Liver (tissue), 9 donors: ENCODE data around the gene WIPI1. TPM values are rescaled to one million over a fixed set of nuclear protein-coding genes. Genes with fewer than 3 reads are reported as not detected.

Source experiments
- DNase-seq: peaks from one replicate; pipeline ENCODE4 v3.0.0-alpha.2; 2017; ENCODE audit warnings: low spot score
- H3K27ac ChIP-seq, 2 donors: one replicate each; pipeline ENCODE4 v1.7.0; 2013; ENCODE audit warnings: inconsistent platforms in 2 of 2, low read length in 2 of 2, control low read depth in 1 of 2, low read depth in 1 of 2, mild to moderate bottlenecking in 1 of 2
- H3K27me3 ChIP-seq, 4 donors: one replicate each; pipeline versions ENCODE4 v1.6.1 to v1.7.0; 2013; ENCODE audit warnings: low read length in 3 of 4, inconsistent platforms in 1 of 4, mild to moderate bottlenecking in 1 of 4, moderate library complexity in 1 of 4; ENCODE audit not compliant: control insufficient read depth in 4 of 4, insufficient read depth in 4 of 4
- H3K36me3 ChIP-seq, 4 donors: one replicate each; pipeline versions ENCODE4 v1.6.1 to v1.7.0; 2013; ENCODE audit warnings: low read length in 3 of 4, mild to moderate bottlenecking in 3 of 4, low read depth in 1 of 4, moderate library complexity in 1 of 4; ENCODE audit not compliant: control insufficient read depth in 4 of 4, insufficient read depth in 3 of 4
- H3K4me1 ChIP-seq, 4 donors: one replicate each; pipeline versions ENCODE4 v1.6.1 to v1.7.0; 2013; ENCODE audit warnings: low read length in 3 of 4, mild to moderate bottlenecking in 3 of 4, moderate library complexity in 1 of 4; ENCODE audit not compliant: control insufficient read depth in 4 of 4, insufficient read depth in 4 of 4
- H3K4me3 ChIP-seq, 3 donors: one replicate each; pipeline versions ENCODE4 v1.6.1 to v1.7.0; 2013; ENCODE audit warnings: low read length in 3 of 3, control low read depth in 1 of 3, low read depth in 1 of 3, mild to moderate bottlenecking in 1 of 3
- H3K9ac ChIP-seq, 2 donors: one replicate each; pipeline ENCODE4 v1.7.0; 2013; ENCODE audit warnings: low read length in 2 of 2, mild to moderate bottlenecking in 2 of 2, moderate library complexity in 2 of 2, control low read depth in 1 of 2, low read depth in 1 of 2
- H3K9me3 ChIP-seq, 4 donors: one replicate each; pipeline versions ENCODE4 v1.6.1 to v1.7.0; 2013; ENCODE audit warnings: low read length in 3 of 4; ENCODE audit not compliant: control insufficient read depth in 4 of 4
- EGR1 ChIP-seq, 2 donors: IDR thresholded peaks; 2 replicates each; pipeline ENCODE4 v1.6.1; 2016 to 2018; ENCODE audit warnings: antibody characterized with exemption in 2 of 2, low read depth in 2 of 2
- FOXA1 ChIP-seq: IDR thresholded peaks from 2 replicates; pipeline ENCODE4 v1.6.1; 2016; ENCODE audit warnings: antibody characterized with exemption
- FOXA2 ChIP-seq: IDR thresholded peaks from 2 replicates; pipeline ENCODE4 v1.6.1; 2016; ENCODE audit warnings: antibody characterized with exemption
- GABPA ChIP-seq, 2 donors: IDR thresholded peaks in 1 of 2; conservative IDR thresholded peaks in 1 of 2; 2 replicates each; pipeline ENCODE4 v1.6.1; 2016; ENCODE audit warnings: antibody characterized with exemption in 2 of 2, mild to moderate bottlenecking in 1 of 2, moderate library complexity in 1 of 2
- HNF4A ChIP-seq, 2 donors: conservative IDR thresholded peaks; 2 replicates each; pipeline ENCODE4 v1.6.1; 2016; ENCODE audit warnings: antibody characterized with exemption in 2 of 2, mild to moderate bottlenecking in 2 of 2
- HNF4G ChIP-seq: IDR thresholded peaks from 2 replicates; pipeline ENCODE4 v1.6.1; 2016; ENCODE audit warnings: antibody characterized with exemption
- JUND ChIP-seq, 2 donors: IDR thresholded peaks; 2 replicates each; pipeline ENCODE4 v1.6.1; 2016; ENCODE audit warnings: antibody characterized with exemption in 2 of 2
- NR2F2 ChIP-seq: IDR thresholded peaks from 2 replicates; pipeline ENCODE4 v1.6.1; 2016; ENCODE audit warnings: antibody characterized with exemption
- RAD21 ChIP-seq, 2 donors: IDR thresholded peaks; 2 replicates each; pipeline ENCODE4 v1.6.1; 2016; ENCODE audit warnings: antibody characterized with exemption in 2 of 2, mild to moderate bottlenecking in 2 of 2
- RXRA ChIP-seq, 2 donors: IDR thresholded peaks; 2 replicates each; pipeline ENCODE4 v1.6.1; 2017 to 2018; ENCODE audit warnings: antibody characterized with exemption in 2 of 2, mild to moderate bottlenecking in 1 of 2
- SP1 ChIP-seq: IDR thresholded peaks from 2 replicates; pipeline ENCODE4 v1.6.1; 2018; ENCODE audit warnings: antibody characterized with exemption, mild to moderate bottlenecking
- TAF1 ChIP-seq: conservative IDR thresholded peaks from 2 replicates; pipeline ENCODE4 v1.6.1; 2016; ENCODE audit warnings: antibody characterized with exemption, mild to moderate bottlenecking
- YY1 ChIP-seq: IDR thresholded peaks from 2 replicates; pipeline ENCODE4 v1.6.1; 2016; ENCODE audit warnings: antibody characterized with exemption, mild to moderate bottlenecking
- WGBS: extraction: QIAGEN DNeasy Blood & Tissue Kit; methylation state at CpG from one replicate; pipeline ENCODE4 v1.1.7; 2013; 5-methylcytosine and 5-hydroxymethylcytosine counted together
- polyA plus RNA-seq, 2 donors: library from polyadenylated mRNA; stranded (reverse) in 1 of 2; unstranded in 1 of 2; fragments of 200-250 nt in 1 of 2; fragments of >200 nt in 1 of 2; fragmentation: Nextera tagmentation in 1 of 2; extraction: Ambion mirVana in 1 of 2; gene quantifications; one replicate each; pipeline versions ENCODE4 v1.2.1 to v1.2.3, GENCODE V29; 2013 to 2015
- total RNA-seq, 2 donors: library from RNA; depleted of rRNA; stranded (reverse); fragments of >200 nt; gene quantifications; one replicate each; pipeline ENCODE4 v1.2.3, GENCODE V29; 2014
- TF ChIP-seq, protein P1 (sequence below): IDR thresholded peaks from 2 replicates; pipeline ENCODE4 v1.6.1; 2016; ENCODE audit warnings: antibody characterized with exemption
- TF ChIP-seq, protein P2 (sequence below): IDR thresholded peaks from 2 replicates; pipeline ENCODE4 v1.6.1; 2016; ENCODE audit warnings: antibody characterized with exemption
- TF ChIP-seq, protein P3 (sequence below): fragments of 150-350 bp; IDR thresholded peaks from 2 replicates; pipeline ENCODE4 v1.5.1; 2017; ENCODE audit warnings: improper control_type of control experiment, low read depth, low read length; ENCODE audit not compliant: missing input control
- TF ChIP-seq, protein P4 (sequence below): IDR thresholded peaks from 2 replicates; pipeline ENCODE4 v1.6.1; 2016; ENCODE audit warnings: antibody characterized with exemption, mild to moderate bottlenecking
- TF ChIP-seq, protein P5 (sequence below): IDR thresholded peaks from 2 replicates; pipeline ENCODE4 v1.6.1; 2016; ENCODE audit warnings: antibody characterized with exemption
- donor health status: healthy.
- donor health status: healthy.
- donor health status: healthy.
- donor health status: healthy.
- donor health status: healthy.

Gene WIPI1
- total and polyA plus RNA-seq, 4 donors: 21.1 to 48.6 (median 29.8) TPM

DNA sequence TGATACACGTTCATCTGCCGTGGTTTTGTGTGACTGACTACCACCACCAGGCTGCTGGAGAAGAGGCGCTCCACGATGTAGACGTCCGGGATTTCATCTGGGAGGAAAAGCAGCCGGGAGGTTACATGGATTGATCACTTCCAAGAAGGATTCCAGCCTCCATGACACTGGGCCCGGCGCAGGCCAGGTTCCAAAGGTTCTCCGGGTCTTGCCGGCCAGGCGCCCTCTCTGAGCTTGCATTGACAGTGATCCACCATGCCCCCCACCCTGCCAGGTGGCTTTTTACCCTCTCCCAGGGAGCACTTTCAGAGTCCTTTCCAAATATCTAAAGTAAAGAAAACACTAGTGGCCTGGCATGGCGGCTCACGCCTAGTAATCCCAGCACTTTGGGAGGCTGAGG, 6.5 kb downstream of the WIPI1 start:
- Histone ChIP-seq H3K36me3 (peaks cover 2 to 19% (median 11%) of the 10 kb centered on the region in 4 donors), H3K27me3 (no peaks in the 10 kb centered on the region), H3K4me1 (peaks cover 0 to 1% (median 0%) of the 10 kb centered on the region in 4 donors), H3K27ac (no peak overlapping the region), H3K9me3 (no peaks in the 10 kb centered on the region), H3K4me3 (no peak overlapping the region), H3K9ac (no peak overlapping the region)
- DNase-seq: no peak
- TF ChIP-seq RAD21 (IDR thresholded peaks at IDR 0.05): no peak
- TF ChIP-seq TAF1: no peak
- TF ChIP-seq, protein P1, sequence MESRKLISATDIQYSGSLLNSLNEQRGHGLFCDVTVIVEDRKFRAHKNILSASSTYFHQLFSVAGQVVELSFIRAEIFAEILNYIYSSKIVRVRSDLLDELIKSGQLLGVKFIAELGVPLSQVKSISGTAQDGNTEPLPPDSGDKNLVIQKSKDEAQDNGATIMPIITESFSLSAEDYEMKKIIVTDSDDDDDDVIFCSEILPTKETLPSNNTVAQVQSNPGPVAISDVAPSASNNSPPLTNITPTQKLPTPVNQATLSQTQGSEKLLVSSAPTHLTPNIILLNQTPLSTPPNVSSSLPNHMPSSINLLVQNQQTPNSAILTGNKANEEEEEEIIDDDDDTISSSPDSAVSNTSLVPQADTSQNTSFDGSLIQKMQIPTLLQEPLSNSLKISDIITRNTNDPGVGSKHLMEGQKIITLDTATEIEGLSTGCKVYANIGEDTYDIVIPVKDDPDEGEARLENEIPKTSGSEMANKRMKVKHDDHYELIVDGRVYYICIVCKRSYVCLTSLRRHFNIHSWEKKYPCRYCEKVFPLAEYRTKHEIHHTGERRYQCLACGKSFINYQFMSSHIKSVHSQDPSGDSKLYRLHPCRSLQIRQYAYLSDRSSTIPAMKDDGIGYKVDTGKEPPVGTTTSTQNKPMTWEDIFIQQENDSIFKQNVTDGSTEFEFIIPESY: no peak
- TF ChIP-seq SP1: no peak
- no peak for TF ChIP-seq EGR1 (IDR thresholded peaks at IDR 0.05; ENCODE audit: low read depth in 2 of 2)
- TF ChIP-seq JUND (IDR thresholded peaks at IDR 0.05): no peak
- TF ChIP-seq GABPA (IDR thresholded peaks at IDR 0.05 in 1 of 2, conservative IDR thresholded peaks at IDR 0.05 in 1 of 2): no peak
- TF ChIP-seq, protein P2, sequence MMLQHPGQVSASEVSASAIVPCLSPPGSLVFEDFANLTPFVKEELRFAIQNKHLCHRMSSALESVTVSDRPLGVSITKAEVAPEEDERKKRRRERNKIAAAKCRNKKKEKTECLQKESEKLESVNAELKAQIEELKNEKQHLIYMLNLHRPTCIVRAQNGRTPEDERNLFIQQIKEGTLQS: no peak
- TF ChIP-seq RXRA (IDR thresholded peaks at IDR 0.05): no peak
- TF ChIP-seq, protein P3, sequence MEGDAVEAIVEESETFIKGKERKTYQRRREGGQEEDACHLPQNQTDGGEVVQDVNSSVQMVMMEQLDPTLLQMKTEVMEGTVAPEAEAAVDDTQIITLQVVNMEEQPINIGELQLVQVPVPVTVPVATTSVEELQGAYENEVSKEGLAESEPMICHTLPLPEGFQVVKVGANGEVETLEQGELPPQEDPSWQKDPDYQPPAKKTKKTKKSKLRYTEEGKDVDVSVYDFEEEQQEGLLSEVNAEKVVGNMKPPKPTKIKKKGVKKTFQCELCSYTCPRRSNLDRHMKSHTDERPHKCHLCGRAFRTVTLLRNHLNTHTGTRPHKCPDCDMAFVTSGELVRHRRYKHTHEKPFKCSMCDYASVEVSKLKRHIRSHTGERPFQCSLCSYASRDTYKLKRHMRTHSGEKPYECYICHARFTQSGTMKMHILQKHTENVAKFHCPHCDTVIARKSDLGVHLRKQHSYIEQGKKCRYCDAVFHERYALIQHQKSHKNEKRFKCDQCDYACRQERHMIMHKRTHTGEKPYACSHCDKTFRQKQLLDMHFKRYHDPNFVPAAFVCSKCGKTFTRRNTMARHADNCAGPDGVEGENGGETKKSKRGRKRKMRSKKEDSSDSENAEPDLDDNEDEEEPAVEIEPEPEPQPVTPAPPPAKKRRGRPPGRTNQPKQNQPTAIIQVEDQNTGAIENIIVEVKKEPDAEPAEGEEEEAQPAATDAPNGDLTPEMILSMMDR: no peak
- TF ChIP-seq FOXA2: no peak
- TF ChIP-seq YY1: no peak
- no peak for TF ChIP-seq HNF4G
- TF ChIP-seq, protein P4, sequence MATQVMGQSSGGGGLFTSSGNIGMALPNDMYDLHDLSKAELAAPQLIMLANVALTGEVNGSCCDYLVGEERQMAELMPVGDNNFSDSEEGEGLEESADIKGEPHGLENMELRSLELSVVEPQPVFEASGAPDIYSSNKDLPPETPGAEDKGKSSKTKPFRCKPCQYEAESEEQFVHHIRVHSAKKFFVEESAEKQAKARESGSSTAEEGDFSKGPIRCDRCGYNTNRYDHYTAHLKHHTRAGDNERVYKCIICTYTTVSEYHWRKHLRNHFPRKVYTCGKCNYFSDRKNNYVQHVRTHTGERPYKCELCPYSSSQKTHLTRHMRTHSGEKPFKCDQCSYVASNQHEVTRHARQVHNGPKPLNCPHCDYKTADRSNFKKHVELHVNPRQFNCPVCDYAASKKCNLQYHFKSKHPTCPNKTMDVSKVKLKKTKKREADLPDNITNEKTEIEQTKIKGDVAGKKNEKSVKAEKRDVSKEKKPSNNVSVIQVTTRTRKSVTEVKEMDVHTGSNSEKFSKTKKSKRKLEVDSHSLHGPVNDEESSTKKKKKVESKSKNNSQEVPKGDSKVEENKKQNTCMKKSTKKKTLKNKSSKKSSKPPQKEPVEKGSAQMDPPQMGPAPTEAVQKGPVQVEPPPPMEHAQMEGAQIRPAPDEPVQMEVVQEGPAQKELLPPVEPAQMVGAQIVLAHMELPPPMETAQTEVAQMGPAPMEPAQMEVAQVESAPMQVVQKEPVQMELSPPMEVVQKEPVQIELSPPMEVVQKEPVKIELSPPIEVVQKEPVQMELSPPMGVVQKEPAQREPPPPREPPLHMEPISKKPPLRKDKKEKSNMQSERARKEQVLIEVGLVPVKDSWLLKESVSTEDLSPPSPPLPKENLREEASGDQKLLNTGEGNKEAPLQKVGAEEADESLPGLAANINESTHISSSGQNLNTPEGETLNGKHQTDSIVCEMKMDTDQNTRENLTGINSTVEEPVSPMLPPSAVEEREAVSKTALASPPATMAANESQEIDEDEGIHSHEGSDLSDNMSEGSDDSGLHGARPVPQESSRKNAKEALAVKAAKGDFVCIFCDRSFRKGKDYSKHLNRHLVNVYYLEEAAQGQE: no peak
- no peak for TF ChIP-seq NR2F2
- no peak for TF ChIP-seq FOXA1
- TF ChIP-seq, protein P5, sequence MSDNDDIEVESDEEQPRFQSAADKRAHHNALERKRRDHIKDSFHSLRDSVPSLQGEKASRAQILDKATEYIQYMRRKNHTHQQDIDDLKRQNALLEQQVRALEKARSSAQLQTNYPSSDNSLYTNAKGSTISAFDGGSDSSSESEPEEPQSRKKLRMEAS: no peak
- no peak for TF ChIP-seq HNF4A (conservative IDR thresholded peaks at IDR 0.05)
- WGBS: 96% methylated on average over 14 of the region's 14 CpGs
